Germinal center (tissue), 1 donor: ENCODE results near the gene PSMB8.

Source experiments
- DNase-seq: peaks from one replicate; pipeline ENCODE4 v3.0.0; 2012; ENCODE audit warnings: mixed read lengths, low spot score

Gene PSMB8

DNA sequence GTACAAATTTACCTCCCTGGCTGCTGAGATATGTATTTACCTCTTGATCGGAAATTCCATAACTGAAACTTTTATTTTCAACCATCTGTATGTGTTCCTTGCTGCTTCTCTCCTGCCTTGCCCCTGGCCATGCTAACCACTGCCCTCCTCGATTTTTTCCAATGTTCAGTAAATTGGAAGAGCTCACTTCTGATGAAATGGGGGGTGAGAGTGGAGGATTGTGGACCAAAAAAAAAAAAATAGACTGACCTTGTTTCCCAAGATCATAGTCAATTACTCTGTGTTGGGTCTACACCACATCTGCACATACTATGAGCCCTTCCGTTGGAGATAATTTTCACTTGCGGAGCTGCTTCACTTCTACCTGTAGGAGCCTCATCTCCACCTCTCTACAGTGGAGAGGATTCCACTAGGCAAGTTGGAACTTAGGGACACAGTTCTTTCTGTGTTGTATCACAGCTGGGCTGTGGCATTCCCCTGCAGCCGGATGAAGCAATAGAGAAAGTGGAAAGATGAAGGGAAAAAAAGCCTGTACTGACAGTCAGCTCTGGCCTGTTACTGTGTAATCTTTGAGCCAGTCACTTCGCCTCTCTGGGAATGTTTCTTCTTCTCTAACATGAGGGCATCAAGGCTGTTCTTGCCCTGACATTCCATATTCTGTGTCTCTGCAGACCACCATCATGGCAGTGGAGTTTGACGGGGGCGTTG lies 11.8 kb upstream of the PSMB8 start:
- DNase-seq = no peak

DNA sequence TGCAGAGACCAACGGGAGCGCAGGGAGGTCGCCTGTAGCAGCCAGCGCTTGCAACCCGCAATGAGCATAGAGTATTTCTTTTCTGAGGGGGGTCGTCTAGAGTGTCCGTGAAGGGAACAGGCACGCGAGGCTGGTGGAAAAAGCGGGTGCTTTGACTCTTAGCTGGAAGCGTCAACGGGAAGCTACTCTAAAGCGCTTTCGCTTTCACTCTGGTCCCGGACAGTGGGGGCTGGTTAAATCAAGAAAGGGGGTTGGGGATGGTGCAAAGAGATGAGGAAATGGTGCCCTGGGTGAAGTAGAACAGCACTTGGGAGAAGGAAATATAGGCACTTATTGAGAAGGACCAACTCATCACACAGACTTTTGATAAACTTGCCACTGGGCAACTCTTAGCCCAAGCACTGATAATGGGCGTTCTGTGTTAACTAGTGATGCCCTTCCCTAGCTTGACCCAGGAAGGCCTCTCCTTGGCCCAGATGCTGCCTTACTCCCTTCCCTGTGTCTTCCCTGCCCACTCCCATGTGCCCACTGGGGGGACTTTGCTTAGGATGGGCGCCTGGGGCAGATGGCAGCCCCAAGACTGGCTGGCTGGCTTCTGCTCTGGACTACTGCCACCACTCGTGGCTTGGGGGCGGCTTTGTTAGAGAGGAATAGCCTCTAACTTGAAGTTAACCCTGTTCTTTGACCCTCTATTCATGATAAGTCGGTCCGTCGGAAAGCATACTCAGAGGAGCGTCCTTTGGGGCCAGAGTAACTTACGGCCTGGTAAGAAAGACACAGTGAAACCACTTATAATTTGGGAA lies 10.7 kb upstream of the PSMB8 start:
- DNase-seq = peak; percentile 76

DNA sequence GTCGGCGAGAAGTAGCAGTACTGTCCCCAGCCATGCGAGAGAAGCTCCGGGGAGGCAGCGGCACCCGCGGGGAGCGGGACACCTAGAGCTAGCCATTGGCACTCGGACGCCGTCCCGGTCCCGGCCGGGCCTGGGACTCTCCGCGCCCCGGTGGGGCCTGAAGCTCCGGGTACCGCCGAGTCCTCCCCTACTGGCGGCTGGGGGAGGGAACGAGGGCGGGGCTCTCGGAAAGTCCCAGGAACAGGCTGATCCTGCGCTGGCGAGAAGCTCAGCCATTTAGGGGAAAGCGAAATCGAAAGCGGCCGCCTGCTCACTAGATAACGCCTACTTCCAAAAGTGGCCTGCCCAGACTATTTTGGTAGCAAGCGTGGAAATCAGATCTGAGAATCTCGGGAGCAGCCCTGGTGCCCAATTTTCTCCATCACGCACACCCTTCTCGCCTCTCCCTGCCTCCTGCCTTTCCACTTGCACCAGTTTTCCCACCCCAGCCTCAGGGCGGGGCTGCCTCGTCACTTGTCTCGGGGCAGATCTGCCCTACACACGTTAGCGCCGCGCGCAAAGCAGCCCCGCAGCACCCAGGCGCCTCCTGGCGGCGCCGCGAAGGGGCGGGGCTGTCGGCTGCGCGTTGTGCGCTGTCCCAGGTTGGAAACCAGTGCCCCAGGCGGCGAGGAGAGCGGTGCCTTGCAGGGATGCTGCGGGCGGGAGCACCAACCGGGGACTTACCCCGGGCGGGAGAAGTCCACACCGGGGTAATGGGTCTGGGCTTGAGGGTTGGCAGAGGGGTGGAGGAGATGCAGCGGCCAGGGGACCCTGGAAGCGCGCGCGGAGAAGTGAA lies 9.9 kb upstream of the PSMB8 start, which contains the start of the genes PSMB9 and TAP1:
PSMB9 (plus strand) TSS at position 652 of the 835 bp plus-strand sequence; CDS start at position 690, 38 bp downstream.
TAP1 (minus strand) TSS at position 164 of the 835 bp plus-strand sequence; CDS start at position 96, 68 bp downstream.
- peak; percentile 91 for DNase-seq

DNA sequence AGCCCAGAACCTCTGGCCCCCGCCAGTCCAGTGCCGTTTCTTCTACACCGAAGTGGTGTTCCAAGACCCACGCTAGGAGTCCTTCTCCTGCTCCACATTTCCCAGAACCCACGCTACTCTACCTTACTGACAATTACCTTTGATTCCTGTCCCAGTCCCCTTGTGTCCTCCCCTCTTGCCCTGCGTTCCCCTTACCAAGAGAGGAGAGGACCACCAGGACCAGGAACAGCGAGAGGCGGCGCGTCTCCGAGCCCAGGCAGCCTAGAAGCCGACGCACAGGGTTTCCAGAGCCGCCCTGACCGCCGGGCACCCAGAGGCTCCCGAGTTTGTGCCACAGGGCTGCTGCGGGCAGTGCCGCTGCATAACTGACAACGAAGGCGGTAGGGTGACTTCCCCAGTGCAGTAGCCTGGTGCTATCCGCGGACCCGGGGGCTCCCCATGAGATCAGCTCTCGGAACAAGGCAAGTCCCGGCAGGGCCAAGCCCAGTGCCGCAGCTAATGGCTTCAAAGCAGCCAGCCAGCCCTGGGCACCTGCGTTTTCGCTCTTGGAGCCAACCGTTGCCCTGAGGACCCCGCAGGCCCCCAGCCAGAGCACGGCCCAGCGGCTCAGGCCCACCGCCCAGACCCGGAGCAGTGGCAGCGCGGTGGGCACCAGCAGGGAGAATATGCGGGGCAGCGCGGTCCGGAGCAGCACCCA lies 9.1 kb upstream of the PSMB8 start:
- DNase-seq = peak; percentile 69

DNA sequence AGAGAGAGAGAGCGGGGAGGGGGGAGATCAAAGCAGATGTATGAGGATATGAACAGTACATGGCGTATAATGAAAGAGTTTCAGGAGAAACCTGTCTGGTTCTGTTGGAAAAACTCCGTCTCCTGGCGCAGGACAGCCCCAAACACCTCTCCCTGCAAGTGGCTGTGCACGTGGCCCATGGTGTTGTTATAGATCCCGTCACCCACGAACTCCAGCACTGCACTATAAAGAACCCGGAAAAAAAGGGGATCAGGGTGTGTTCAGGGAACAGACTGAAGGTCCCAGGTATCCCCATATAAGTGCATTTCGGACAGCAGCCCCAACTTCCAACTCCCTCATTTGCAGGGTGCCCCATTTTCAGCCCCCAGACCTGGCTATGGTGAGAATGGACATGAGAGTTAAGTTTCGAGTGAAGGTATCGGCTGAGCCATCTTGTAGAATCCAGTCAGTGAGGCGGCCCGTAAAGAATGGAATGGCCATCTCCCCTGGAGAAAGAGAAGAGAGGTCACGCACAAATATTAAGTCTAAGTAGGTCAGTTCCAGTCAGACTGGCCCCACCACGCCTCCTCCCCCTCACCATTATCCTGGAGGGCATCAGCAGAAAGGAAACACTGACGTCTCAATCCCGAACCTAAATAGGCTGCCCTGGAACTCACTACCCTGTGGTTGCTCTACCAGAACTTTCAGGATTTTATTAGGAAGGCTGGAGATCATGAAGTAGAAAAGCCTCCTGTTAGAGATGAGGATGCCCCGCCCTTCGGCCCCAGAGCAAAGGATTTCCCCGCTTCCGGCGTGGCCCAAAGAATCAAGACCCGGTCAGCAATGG lies 8.4 kb upstream of the PSMB8 start:
- no peak for DNase-seq

DNA sequence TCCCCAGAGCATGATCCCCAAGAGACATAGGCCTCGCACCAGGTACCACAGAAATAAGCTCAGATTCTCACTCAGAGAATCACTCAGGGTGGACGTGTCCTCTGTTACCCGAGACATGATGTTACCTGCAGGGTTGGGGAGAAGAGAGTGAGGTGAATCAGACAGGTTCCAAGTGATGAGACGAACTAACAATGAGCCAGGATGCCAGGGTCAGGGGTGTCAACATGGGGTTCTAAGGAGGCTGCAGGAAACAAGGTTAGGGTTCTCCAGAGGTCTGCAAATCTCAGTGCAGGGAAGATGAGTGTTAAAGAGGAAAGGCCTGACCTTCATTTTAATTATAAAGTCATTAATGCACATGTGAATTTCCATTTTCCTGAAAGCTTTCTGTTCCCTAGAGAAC lies 7.2 kb upstream of the PSMB8 start:
- no peak for DNase-seq

DNA sequence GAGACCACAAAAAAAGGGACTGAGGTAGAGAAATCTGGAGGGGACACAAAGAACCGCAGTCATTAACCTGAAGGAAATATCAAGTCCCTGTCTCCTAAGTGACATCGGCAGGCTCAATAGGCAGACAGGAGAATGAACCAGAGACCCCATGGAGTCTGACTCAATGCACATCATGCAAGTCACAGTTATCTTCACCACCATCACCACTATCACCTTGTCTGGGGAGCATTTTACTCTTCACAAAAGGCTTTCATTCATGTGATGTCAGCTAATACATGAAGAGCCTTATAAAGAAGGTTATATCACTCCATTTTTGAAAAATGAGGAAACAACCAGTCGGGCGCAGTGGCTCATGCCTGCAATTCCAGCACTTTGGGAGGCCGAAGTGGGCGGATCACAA lies 5.3 kb upstream of the PSMB8 start:
- DNase-seq = no peak

DNA sequence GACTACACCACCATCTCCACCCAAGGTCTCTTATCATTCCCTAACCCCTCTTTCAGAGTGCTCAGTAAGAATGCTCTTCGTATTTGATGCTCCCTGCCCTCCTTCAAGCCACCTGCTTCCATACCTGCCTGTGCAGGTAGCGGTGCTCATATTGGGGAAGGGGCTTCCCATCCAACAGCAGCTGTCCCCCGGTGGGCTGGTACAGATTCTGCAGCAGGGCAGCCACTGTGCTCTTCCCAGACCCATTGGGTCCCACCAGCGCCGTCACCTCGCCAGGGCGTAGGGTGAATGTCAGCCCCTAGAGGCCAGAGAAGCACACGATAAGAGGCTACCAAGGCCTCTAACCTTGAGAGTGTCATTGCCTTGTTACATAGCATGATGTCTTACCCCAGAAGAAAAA lies 3.9 kb upstream of the PSMB8 start:
- no peak for DNase-seq

DNA sequence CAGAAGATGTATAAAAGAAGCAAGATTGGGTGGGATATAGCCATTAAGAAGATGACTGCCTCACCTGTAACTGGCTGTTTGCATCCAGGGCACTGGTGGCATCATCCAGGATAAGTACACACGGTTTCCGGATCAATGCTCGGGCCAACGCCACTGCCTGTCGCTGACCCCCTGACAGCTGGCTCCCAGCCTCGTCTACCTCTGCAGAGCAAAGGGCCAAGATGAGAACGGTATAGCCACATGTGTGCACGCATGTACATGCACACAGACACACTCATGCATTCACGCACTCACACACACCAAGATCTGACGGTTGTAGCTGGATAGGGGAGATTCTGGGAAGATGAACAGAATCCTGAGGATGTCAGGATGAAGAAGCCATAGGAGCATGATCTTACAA lies 3.2 kb upstream of the PSMB8 start:
- DNase-seq = no peak

DNA sequence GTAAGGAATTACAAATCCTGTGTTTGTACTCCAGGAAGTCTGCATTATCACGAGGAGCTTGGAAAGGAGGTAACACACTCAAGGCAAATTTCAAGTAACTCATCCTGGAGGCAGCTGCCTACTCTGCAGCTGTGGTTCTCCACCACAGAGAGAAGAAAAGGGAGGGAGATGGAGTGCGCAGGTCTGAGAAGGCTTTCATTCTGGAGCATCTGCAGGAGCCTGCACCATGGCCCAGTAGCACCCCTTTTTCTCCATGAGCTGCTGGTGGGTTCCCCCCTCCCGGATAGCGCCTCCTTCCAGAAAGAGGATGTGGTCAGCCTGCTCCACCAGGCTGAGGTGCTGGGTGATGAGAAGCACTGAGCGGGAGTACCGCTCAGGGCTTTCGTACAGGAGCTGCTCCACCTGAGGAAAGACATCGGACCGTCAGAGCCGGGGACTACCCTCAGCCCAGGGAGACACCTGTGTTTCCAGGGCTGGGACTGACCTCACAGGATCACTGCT lies 1.6 kb upstream of the PSMB8 start:
- DNase-seq = peak; percentile 46

DNA sequence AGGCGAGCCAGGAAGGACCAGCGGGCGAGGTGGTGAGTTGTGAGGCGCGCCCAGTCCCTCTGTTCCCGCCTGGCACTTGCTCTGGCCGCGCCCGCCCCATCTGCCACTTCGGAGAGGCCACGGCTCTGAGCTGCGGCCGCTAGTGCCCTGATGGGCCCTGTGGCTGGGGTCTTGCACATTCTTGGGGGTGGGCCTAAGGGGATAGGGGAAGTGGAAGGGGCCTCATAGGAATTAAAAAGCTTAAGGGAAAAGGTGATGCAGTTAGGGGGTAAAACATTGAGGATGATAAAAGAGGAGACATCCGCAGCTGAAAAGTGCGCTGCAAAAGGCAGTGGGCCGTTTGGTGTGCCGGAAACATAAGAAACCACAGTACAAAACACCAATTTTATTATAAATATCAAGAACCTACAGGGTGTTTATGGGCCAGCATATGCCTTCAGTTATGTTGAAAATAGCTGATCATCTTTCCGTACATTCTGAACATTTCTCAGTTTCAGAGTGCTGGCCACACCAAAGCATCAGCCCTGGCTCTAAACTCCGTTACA lies 1.1 kb upstream of the PSMB8 start:
- DNase-seq = no peak

DNA sequence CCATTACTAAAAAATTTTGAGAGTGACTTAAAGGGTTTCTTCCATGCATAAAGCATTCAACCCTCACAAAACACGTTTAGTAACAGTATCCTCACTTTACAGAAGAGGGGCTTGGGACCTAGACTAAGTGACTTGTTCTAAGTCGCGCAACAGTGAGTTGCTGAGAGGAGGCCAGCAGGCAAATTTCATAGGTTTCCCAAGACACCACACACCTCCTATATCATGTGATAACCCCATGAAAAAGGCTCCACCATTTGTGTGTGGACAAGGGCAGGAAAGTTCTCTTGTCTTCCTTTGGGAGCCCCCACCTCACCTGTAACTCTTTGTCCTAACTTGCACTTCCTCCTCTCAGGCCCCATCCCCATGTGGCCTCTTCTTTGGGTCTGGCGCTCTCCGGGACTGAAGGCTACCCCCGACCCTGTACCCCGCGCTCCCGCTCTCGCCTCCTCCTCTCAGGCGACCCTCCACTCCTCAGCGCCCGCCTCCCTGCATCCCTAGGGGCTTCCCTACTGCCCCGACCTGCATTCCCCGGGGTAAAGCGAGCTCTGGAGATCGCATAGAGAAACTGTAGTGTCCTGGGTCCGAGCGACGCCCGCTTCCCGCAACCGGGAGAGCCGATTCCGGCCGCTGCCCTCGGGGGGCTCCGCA lies 392 bp downstream of the PSMB8 start:
- peak; percentile 17 for DNase-seq

DNA sequence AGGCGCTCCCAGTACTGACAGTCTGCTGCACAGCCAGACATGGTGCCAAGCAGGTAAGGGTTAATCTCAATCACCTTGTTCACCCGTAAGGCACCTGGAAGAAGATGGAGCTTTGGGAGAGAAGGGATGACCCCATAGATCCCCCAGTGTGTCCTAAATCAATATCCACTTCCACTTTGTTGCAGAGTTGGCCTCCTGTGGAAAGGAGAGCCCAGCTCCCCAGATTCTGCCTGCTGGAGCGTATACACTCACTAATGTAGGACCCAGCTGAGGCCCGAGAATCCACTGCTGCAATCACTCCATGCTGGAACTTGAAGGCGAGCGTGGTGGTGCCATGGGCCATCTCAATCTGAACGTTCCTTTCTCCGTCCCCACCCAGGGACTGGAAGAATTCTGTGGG lies 1.2 kb downstream of the PSMB8 start:
- no peak for DNase-seq

DNA sequence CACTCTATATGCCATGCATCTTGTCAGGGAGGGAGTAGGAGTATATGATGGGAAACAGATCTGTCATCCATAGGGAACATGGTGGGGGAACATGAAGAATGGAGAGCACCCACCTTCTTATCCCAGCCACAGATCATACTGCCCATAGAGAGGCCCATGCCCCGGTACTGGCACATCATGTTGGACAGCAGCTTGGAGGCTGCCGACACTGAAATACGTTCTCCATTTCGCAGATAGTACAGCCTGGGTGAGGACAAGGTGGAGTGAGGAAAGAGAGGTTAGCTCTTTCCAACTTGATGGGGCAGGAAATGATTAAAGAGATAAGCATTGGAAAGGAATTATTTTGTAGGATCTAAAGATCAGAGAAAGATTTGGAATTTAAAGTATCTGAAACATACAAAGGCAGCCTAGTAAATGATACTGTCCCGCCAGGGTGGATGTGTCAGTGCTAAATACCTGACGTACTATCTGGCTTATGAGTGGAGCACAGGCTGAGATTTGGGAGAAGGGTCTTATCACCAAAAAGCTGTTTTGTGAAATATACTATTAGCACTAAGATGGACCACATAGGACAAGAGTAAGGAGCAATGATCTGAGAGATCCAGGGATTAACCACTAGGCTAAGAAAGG lies 1.7 kb downstream of the PSMB8 start:
- no peak for DNase-seq

DNA sequence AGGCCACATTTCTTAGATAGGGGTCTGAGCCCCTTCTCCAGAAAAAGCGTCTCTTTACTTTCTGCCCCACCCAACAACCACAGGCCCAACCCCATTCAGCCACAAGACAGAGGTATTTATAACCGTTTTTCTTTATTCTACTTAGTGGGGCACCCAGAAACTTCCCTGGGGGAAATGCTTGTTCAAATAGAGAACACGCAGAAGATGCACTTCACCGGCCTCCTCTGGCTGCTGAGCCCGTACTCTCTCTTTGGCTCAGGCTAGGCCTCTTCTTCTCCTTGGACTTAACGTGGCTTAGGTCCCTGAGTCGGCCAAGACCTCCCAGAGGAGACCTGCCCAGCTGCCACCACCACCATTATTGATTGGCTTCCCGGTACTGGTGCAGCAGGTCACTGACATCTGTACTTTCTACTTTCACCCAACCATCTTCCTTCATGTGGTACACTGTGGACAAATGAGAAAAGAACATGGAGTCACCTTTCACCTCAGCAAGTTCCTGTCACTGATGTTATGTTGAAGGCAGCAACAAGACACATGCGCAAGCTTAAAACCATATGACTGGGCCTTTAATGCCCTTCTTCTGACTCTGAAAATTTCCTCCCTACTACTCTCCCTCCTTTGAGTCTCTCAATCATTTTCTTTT lies 3.1 kb downstream of the PSMB8 start:
- DNase-seq = no peak

DNA sequence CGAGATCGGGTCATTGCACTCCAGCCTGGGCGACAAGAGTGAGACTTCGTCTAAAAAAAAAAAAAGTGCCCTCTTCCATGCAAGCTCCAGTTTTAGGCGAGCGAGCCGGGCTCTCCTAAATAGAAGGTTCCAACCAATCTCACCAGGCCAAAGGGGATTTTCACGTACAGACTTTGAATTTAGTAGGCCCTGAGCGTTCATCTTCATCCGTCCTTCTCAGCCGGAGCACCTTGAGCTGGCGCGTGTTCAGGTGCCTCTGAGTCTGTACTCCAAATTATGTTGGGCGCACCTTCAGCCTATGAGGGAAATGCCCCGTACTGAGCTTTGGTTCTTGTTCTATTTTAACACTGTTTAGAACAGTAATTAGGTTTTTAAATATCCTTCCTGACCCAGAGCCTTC lies 4.5 kb downstream of the PSMB8 start:
- no peak for DNase-seq

DNA sequence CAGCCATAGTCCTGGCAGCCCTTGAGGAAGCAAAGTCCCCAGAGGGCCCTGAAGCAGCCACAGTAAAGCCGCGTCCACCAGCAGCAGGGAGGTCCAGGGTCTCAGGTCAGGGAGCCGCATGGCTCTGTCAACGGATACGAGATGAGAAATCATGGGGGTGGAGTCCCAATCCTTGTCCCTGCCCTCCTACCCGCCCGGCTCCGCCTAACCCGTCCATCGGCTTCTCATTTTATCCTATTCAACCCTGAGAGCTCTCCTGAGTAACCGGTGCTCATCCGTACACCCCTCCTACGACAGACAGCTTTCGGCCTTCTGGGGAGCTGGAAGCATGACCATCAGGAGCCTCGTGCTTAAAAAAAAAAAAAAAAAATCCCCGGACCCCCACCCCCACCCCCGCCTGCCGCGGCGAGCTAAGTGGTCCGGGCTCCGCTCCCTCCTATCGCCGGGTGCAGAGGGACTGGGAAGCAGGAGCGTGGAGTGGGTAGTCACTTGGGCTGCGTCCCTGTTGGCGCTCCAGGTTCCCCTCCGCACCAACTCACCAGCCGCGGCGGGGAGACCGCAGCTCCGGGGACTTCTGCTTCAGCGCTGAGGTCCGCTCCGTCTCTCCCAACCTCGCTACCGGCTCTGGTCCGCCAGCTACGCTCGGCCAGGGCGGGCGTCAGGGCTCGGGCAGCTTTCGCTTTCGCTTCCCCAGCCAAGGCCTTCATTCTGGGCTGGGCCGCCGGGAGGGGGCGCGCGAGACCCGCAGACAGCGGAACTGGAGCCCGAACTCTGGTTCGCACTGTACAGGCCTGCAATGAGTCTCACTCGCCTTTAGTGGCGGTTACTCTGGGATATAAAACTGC lies 5.5 kb downstream of the PSMB8 start, which contains the start of gene TAP2:
TAP2 (minus strand) TSS at position 626 of the 845 bp plus-strand sequence; CDS start at position 120, 506 bp downstream.
- DNase-seq = peak; percentile 95

DNA sequence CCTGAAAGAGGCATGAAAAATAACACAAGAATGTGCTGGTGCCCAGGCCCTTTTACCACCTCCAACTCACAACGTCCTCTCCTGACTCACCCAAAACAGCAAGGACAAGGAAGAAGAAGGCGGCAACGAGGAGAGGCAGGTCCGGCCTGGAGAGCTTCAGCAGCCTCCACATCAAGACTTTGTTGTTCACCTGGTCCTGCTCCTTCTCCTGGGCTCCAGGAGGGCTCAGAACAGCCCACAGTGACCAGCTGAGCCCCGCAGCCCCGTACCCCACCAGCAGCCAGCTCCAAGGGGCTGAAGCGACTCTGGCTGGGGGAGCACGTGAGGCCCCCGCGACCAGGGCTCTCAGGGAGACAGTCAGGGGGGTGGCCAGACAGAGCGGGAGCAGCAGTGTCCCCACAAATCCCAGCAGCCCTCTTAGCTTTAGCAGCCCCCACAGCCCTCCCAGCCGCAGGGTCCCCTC lies 6.2 kb downstream of the PSMB8 start:
- no peak for DNase-seq
